HG02571 (cell line): ENCODE data around the gene MTFR1L.

ENCODE experiments used
- ATAC-seq: cut with Tn5 transposase; IDR thresholded peaks from one replicate; pipeline ENCODE4 v1.9.1; 2021; ENCODE audit warnings: mild to moderate bottlenecking, moderate library complexity; ENCODE audit not compliant: unreplicated experiment

MTFR1L gene

GRCh38 chr1:25790472-25790871 is 29.3 kb upstream of the MTFR1L start:
- no peak for ATAC-seq

GRCh38 chr1:25792115-25792514 is 27.6 kb upstream of the MTFR1L start:
- ATAC-seq = no peak

GRCh38 chr1:25793585-25794170 is 26.1 kb upstream of the MTFR1L start:
- ATAC-seq = no peak

- ATAC-seq = no peak
Observed at GRCh38 chr1:25794325-25794724, 25.4 kb upstream of the MTFR1L start.

- no peak for ATAC-seq
Observed at GRCh38 chr1:25795211-25795610, 24.5 kb upstream of the MTFR1L start.

GRCh38 chr1:25795946-25796810 is 23.6 kb upstream of the MTFR1L start:
- ATAC-seq = no peak

- ATAC-seq = no peak
Observed at GRCh38 chr1:25796811-25797458, 22.8 kb upstream of the MTFR1L start.

- no peak for ATAC-seq
Observed at GRCh38 chr1:25797939-25798338, 21.8 kb upstream of the MTFR1L start.

GRCh38 chr1:25798666-25799351 is 20.9 kb upstream of the MTFR1L start:
- no peak for ATAC-seq

GRCh38 chr1:25799352-25799934 is 20.3 kb upstream of the MTFR1L start:
- no peak for ATAC-seq

- ATAC-seq = no peak
Observed at GRCh38 chr1:25799935-25800702, 19.6 kb upstream of the MTFR1L start, which contains the start of gene SELENON. TSS of gene SELENON (plus strand) at chr1:25800193. CDS start at chr1:25800231, 38 bp downstream.

- ATAC-seq = no peak
Observed at GRCh38 chr1:25800703-25801377, 18.9 kb upstream of the MTFR1L start.

- no peak for ATAC-seq
Observed at GRCh38 chr1:25802915-25803314, 16.8 kb upstream of the MTFR1L start.

GRCh38 chr1:25803368-25803767 is 16.4 kb upstream of the MTFR1L start:
- no peak for ATAC-seq

- no peak for ATAC-seq
Observed at GRCh38 chr1:25804244-25804963, 15.3 kb upstream of the MTFR1L start.

- ATAC-seq = no peak
Observed at GRCh38 chr1:25804964-25805862, 14.5 kb upstream of the MTFR1L start.

- ATAC-seq = no peak
Observed at GRCh38 chr1:25805863-25806225, 13.9 kb upstream of the MTFR1L start.

GRCh38 chr1:25806418-25806817 is 13.3 kb upstream of the MTFR1L start:
- ATAC-seq = no peak
